HK-2 (cell line): ENCODE measurements around the gene PIM1.
"Not testable (repeated sequence)": the region's sequence is repeated elsewhere in the genome, so short reads cannot be mapped to it uniquely, and the experiment has no call there.

Source experiments
- DNase-seq: peaks from one replicate; pipeline ENCODE4 v3.0.0-alpha.2; 2018; ENCODE audit not compliant: unreplicated experiment

PIM1 gene

DNA sequence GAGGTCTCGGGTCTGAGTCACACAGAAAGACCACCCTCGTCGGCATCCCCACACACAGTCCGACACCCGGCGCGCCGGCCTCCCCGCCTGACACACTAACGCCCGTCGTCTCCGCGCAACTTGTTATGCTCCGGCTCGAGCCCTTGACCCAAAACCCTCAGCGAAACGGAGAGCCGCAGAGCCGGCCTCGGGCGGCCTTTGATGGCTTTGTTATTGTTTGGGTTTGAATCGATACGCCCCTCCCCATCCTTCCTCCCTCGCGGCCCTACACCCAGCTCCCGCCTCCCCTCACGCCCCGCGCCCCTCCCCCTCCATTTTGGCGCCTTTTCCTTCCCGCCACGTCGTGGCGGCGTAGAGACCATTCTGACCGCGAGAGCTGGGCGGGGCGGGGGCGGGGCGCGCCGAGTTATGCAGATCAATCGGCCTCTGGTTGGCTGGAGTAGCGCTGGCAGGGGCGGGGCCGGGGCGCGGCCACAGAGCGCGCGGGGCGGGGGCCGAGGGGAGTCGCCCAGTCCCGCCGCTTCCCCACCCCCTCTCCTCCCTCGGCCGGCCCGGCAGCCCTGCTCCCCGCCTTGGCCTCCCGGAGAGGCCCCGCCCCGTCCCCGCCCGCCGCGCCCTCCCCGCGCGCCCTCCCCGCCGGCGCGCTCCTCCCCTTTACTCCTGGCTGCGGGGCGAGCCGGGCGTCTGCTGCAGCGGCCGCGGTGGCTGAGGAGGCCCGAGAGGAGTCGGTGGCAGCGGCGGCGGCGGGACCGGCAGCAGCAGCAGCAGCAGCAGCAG, at the start of gene PIM1:
Gene PIM1 (plus strand): TSS at position 657 of the 777 bp plus-strand sequence. CDS start 424 bp downstream, outside the sequence.
- peak; percentile 100 for DNase-seq

DNA sequence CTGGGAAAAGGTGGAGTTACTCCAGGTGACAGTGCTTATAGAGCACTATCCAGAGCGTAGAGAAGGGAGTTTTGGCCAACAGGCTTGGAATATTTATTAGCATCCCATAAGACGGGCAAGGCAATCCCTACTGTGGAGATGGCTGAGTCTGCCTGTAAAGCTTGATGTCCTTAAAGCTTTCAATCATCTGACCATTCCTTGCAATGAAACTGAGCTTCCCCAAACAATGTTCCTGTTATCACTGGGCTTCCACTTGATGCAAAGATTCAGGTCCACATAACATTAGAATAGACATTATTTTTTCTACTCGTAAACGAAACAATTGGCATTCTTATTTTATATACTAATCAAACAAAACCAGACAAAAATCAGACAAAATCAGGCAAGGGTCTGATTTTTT, 48.4 kb upstream of the PIM1 start:
- no peak for DNase-seq

DNA sequence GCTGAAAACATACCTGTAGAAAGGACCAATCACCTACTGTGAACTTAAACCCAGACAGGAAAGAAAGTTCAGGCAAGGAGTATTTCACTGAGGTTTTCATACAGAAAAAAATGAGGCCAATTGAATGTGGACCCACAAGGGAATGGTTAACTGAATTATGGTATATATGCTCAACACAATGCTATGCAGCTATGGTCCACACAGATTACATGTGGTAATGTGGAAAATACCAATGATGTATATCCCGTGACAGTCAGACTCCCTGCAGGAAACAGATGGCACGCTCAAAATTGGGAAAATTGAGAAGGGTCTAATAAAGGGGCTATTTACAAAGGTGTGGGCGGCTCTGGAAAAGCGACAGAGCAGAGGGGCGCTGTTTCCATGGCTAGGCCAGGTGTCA, 47.1 kb upstream of the PIM1 start:
- DNase-seq = no peak

DNA sequence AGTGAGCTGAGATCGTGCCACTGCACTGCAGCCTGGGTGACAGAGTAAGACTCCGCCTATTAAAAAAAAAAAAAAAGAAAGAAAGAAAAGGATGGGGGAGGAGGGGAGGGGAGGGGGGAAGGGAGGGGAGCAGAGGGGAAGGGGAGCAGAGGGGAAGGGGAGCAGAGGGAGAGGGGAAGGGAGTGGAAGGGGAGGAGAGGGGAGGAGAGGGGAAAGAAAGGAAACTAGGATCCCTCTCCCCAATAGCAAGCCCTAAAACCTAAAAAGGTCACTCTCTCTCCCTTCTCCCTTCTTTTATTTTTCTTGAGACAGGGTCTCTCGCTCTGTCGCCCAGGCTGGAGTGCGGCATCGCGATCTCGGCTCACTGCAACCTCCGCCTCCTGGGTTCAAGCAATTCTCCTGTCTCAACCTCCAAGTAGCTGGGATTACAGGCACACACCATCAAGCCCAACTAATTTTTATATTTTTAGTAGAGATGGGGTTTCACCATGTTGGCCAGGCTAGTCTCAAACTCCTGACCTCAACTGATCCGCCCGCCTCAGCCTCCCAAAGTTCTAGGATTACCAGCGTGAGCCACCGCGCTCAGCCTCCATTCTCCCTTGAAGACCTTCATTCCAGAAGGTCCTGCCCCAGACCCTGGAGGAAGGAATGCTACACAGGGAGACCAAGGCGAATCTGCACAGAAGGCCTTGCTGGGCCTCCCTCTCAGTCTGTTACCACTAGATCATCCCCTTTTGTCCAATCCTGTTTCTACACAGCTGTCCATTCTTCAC, 45.8 kb upstream of the PIM1 start:
- DNase-seq = no peak

DNA sequence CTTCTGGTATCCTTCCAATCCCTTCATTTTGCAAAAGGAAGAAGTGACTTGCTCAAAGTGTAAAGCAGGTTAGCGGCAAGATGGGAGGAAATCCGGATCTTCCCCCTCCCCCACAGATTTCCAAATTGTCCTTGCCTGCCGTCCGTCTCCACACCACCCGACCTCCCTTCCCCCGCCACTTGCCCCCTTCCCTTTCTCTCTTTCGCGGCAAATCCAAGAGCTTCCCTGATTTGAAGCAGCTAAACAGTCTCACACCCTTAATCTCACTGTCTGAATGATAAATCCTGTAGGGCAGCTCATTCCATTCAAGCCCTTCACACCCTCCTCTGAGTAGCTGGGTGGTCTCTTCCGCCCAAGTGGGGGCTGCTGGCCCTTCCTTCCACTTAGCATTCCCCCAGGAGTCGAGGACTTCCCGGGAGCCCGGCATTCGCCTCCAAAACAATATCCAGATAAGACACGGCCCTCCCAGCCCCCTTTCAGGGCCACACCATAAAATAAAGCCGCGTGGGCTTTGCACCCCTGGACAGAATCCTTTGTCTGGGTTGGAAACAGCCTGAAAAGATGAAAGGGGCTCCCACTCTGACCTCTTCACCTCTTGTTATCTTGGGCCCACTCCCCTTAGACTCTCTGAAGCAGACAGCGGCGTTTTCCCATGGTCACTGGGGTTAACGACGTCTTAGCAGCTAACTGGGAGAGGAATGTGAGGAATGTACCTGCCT, 44.0 kb upstream of the PIM1 start:
- DNase-seq = no peak

DNA sequence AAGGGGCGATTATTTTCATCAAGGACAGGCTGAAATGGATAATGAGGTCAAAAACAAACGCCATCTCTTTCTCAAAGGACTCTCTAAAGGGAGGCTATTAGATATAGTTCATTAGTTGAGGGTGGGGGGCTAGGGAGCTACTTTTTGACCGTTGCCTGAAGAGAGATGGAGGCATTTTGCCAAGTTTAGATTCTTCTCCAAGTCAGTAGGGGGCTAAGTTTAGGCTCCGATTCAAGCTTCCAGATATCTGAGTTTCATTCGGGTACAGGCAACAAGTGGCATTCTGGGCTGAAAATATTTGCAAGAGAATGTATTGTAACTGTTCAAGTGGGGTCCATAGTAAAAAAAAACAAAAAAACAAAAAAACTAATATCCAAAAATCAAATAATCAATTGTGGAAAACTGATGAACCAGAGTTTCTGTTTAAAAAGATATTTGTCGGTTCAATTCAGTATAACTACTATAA, 43.4 kb upstream of the PIM1 start:
- DNase-seq = no peak

DNA sequence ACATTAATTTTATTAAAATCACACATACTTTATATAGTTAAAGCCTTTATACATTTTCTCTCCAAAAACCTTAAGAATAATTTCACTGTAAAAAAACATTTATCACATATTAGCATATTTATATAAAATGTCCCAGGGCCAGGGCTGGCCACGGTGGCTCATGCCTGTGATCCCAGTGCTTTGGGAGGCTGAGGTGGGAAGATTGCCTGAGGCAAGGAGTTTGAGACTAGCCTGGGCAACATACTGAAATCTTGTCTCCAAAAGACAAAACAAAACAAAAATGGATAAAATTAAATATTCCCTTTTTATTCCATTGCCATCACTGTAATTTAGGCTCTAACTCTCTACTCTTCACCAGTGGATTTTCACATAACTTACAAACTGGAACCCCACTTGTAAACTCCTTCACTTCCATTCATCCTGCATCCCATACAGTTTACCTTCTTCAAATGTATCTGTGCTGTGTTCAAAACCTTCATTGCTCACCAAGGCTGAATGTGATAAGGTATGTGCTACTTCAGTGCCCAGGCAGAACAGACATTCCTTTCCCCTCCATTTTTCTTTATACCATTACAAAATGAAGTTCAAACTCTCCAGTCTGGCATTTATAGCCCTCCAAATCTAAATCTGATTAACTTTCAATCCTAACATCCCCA, 42.9 kb upstream of the PIM1 start:
- no peak for DNase-seq

DNA sequence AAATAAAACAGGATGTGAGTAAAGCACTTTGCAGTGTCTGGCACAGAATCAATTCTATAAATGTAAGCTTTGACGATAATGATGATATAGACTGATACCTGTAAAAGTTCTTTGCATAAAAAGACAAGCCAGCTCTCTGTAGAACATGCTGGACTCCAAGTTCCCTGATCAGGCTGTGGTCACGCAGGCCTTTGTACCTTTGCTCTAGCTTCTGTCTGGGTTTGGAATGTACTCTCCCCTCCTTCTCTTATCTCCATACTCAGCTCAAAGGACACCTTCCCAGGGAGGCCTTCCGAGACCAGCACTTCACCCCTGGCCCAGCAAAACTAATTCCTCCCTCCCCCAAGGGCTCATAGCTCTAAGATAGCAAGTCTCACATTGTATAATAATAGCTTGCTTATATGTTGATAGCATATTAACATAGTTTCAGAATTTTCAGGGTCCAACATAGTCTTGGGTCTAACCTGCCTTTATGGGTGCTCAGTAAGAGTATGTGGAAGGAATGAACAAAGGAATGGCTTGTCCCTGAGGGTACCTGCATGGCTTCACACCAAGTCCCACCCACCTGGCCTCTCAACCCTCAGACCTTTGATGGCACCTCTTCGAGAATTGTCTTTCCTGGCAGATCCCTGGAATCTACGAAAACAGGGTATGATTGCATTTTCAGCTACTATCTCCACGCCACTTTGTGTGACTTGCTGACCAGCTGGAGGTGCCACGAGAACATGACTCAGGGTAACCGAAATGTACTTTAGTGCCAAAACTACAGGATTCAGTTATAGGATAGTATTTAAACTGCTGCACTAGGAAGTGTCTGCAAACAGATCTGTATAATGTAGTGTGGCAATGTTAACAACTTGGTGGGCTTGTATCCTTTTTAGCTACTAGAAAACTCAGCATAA, 41.7 kb upstream of the PIM1 start:
- DNase-seq = no peak

DNA sequence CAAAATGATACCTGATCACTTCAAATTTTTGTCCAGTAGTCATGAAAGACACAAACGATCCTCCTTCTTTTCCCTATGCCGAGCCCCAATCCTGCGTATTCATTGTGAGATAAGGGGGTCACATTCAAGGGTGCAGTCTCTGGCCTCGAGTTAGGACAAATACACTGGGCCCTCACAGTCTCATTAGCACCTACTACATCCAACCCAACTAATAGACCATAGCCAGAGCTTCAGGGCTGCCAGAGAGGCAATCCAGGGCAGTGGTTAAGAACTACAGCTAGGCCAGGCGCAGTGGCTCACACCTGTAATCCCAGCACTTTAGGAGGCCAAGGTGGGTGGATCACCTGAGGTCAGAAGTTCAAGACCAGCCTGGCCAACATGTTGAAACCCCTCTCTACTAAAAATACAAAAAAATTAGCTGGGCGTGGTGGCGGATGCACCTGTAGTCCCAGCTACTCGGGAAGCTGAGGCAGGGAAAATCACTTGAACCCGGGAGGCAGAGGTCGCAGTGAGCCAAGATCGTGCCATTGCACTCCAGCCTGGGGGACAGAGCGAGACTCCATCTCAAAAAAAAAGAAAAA, 41.0 kb upstream of the PIM1 start:
- not testable (repeated sequence) for DNase-seq

DNA sequence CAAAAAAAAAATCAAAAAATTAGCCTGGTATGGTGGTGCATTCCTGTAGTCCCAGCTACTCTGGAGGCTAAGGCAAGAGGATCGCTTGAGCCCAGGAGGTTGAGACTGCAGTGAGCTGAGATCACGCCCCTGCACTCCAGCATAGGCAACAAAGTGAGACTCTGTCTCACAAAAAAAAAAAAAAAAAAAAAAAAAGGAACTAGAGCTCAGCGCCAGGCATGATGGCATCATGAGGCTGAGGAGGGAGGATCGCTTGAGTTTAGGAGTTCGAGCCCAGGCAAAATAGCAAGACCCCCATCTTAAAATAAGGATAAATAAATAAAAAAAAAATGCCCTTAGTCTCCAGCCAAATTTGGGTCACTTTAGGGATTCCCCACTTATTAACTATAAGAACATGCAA, 40.4 kb upstream of the PIM1 start:
- no peak for DNase-seq

DNA sequence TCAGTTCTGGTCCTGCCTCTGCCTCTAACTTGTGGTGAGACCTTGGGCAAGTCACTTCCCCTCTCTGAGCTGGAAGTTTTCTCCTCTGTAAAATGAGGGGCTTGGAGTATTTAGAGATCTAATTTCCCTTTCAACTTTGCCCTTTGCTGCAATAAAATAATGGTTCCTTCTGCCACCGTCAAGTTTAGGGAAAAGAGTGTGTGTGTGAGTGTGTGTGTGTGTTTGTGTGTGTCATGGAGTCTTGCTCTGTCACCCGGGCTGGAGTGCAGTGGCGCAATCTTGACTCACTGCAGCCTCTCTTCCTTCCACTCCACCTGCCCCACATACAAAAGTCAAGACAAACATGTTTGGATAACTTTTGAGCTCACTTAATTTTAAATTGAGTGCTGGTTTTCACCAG, 39.2 kb upstream of the PIM1 start:
- no peak for DNase-seq

DNA sequence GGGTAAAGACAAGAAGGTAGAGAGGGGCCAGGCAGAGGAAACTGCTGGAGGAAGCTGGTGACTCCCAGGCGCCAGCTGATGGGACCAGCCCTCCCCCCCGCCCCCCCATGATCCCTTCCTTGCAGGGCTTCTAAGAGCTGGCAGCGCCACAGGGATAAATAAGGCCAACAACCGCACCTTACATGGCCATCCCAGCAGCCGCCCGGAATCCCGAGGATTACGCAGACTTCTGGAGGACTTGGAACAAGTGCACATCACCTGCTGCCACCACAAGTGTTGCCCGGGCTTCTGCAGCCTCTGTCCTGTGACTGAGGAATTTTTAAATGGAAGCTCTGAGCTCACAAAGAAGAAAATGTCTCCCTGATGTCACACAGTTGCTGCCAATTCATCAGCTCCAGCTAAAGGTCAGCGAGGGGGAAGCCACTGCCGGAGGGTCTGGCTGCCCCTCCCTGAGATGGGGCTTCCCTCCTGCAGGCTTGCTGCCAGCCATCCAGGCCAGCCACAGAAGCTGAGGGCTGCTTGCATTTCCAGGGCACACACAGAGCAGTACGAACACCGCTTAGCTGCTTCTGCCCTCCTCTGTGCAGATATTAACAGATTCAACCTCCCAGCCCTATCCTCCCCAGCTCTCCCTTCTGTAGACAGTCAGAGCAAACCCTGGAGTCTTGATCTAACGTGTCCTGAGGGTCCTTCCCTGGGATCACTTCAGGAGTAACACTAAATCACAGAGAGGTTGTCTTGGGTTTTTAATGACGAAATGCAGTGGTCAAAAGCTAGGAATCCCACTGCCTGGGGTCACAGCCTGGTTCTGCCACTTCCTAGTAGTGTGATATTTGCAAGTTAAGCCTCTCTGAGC, 38.6 kb upstream of the PIM1 start:
- peak; percentile 75 for DNase-seq

DNA sequence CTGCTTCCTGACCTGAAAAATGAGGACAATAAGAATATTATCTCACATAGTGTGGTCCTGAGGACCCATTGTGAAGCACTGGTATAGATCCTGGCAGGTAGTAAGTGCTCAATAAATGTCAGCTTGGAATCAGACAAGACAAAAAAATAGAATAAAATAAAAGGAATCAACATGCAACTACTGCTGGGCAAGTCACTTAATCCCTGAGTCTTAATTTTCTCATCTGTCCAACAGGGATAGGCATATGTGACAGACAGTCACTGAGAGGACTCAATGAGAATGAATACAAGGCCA, 38.0 kb upstream of the PIM1 start:
- no peak for DNase-seq

DNA sequence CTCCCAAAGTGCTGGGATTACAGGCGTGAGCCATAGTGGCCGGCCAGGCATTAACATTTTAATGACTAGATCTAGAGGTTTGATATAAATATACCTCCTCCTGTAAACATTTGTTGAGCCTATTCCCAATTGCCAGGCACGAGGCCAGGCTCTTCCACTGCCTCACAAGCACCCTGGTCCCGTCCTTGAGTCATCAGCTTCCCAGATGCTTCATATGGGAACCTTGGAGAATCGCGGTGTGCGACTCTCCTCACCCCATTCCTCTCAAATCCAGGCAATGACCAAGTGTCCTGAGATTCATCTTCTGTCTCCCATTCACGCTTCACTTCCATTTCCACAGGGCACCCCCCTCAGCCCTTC, 35.9 kb upstream of the PIM1 start:
- DNase-seq = peak; percentile 74

DNA sequence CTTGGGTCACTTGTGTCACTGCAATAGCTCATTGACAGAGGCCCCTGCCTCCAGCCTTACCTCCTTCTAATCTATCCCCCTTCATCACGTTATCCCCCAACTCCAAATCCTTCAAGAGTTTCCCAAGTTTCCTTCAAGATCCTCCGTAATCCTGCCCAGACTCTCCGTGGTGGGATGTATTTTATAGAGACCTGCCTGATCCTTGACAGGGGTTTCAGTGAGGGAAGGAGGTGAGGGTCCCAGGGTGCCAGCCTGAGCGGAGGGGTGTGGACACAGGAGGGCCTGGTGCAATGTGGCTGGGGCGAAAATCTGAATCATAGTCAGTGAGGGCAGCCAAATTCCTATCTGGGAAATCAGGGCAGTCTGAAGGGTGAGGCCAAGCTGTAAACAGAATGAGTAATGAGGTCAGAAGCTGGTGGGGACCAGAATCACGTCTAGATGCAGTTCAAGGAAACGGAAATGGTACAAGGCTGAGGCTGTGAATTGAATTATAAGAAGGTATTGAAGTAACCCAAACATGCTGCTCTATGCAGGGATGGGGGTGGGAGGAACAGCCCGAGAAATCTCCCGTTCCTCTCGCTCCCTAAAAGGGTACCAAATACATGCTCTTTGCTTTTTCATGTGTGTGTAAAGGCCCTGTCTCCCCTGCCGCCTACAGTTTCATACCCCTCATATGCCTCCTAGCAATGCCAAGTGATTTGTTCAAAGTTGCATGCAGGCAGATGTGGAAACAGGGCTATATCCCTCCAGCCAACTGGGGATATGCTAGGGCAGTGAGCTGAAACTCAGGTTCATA, 35.4 kb upstream of the PIM1 start:
- DNase-seq = peak; percentile 84

DNA sequence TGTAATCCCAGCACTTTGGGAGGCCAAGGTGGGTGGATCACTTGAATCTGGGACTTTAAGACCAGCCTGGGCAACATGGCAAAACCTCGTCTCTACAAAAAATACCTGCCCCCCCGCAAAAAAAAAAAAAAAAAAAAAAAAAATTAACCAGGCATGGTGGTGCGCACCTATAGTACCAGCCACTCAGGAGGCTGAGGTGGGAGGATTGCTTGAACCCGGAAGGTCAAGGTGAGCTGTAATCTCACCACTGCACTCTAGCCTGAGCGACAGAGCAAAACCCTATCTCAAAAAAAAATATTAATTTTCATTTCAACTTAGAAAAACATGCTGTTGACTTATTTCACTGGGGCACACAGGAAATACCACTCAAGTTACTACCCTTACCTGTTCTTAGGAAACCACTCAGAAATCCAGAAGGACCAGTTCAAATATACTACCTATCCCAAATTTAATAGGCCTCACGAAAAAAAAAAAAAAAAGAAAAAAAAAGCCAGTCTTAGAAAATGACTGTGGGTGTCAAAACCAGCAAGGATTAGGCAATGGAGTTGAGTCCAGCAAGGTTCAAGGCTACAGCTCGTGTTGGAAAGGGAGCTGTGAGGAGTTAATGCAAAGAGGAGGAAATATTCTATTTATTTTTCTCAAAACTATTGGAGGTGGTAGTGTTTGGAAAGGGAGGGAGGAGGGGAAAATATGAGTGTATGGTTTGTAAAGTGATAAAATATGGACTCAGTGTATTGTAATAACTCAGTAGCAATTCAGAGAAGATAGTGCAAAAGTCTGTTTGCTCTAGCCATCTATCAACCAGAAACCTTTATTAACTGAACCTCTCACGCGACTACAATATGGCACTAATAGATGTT, 33.9 kb upstream of the PIM1 start:
- no peak for DNase-seq

DNA sequence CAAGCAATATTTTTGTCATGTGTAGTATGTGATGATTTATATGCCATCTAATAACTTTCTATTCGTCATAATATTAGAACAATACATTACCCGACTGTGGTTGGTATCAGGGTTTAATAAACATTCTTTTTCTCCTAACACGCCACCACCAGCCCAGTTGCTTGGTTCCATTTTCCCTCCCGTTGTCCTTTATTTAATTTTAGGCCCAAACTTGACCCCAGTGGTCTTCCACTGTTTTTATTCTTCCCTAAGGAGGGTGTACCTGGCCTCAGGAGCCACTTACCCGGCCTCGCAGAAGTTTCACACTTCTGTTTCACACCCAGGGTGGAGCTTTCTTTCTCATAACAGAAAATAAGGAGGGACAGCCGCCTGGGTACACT, 33.1 kb upstream of the PIM1 start:
- no peak for DNase-seq
